Spinal cord (tissue), 10 donors: ENCODE measurements around the gene ANKS1B. TPM values are rescaled to one million over a fixed set of nuclear protein-coding genes. Genes with fewer than 3 reads are reported as not detected.

Experiments used
- DNase-seq, 6 donors: peaks; one replicate each; pipeline versions ENCODE4 v3.0.0 to v3.0.0-alpha.2; 2013 to 2015; ENCODE audit warnings: low spot score in 6 of 6, low read depth in 4 of 6
- H3K27ac ChIP-seq: one replicate; pipeline ENCODE4 v1.5.1; 2013; ENCODE audit warnings: low read depth, low read length, control low read depth
- H3K27me3 ChIP-seq: one replicate; pipeline ENCODE4 v1.6.1; 2013; ENCODE audit warnings: low read length; ENCODE audit not compliant: control insufficient read depth, insufficient read depth
- H3K36me3 ChIP-seq: one replicate; pipeline ENCODE4 v1.6.1; 2013; ENCODE audit warnings: low read length; ENCODE audit not compliant: control insufficient read depth, insufficient read depth
- H3K4me1 ChIP-seq: one replicate; pipeline ENCODE4 v1.6.1; 2013; ENCODE audit warnings: low read length; ENCODE audit not compliant: control insufficient read depth, insufficient read depth
- H3K4me3 ChIP-seq: one replicate; pipeline ENCODE4 v1.5.1; 2013; ENCODE audit warnings: low read depth, low read length, control low read depth
- H3K9me3 ChIP-seq: one replicate; pipeline ENCODE4 v1.6.1; 2013; ENCODE audit warnings: low read length; ENCODE audit not compliant: control insufficient read depth, insufficient read depth
- WGBS: methylation state at CpG from one replicate; pipeline ENCODE4 v1.1.5; 2013; ENCODE audit warnings: missing lambda C conversion rate; ENCODE audit not compliant: insufficient coverage; 5-methylcytosine and 5-hydroxymethylcytosine counted together
- polyA plus RNA-seq, 2 donors: library from polyadenylated mRNA; unstranded; fragments of 120-200 nt; gene quantifications; one replicate each; pipeline ENCODE4 v1.2.1, GENCODE V29; 2013; ENCODE audit not compliant: insufficient read length in 2 of 2
- total RNA-seq, 2 donors: library from RNA; depleted of rRNA in 1 of 2; stranded (reverse); fragments of 120-200 nt in 1 of 2; fragments of >200 nt in 1 of 2; gene quantifications; one replicate each; pipeline versions ENCODE4 v1.2.3 to v1.2.4, GENCODE V29; 2013 to 2014
- donor health status: healthy.

ANKS1B gene
- total and polyA plus RNA-seq, 4 donors = 89.5 to 131 (median 108) TPM

GRCh38 chr12:99277591-99278379 lies 707.0 kb downstream of the ANKS1B start:
- Histone ChIP-seq H3K4me3 (no peak overlapping the region), H3K4me1 (no peaks in the 10 kb centered on the region), H3K9me3 (no peaks in the 10 kb centered on the region), H3K27me3 (no peaks in the 10 kb centered on the region), H3K27ac (no peak overlapping the region), H3K36me3 (no peaks in the 10 kb centered on the region)
- no peak for DNase-seq
- WGBS = 93% methylated on average over 3 of the region's 5 CpGs

GRCh38 chr12:99271071-99271470 lies 713.7 kb downstream of the ANKS1B start:
- Histone ChIP-seq H3K9me3 (peaks cover 1% of the 10 kb centered on the region), H3K4me3 (no peak overlapping the region), H3K36me3 (no peaks in the 10 kb centered on the region), H3K27me3 (no peaks in the 10 kb centered on the region), H3K4me1 (no peaks in the 10 kb centered on the region), H3K27ac (no peak overlapping the region)
- no peak for DNase-seq
- 100% methylated on average over 2 of the region's 3 CpGs for WGBS

GRCh38 chr12:99267038-99267437 lies 717.7 kb downstream of the ANKS1B start:
- Histone ChIP-seq H3K4me1 (no peaks in the 10 kb centered on the region), H3K9me3 (peaks cover 1% of the 10 kb centered on the region), H3K27me3 (no peaks in the 10 kb centered on the region), H3K27ac (no peak overlapping the region), H3K36me3 (no peaks in the 10 kb centered on the region), H3K4me3 (no peak overlapping the region)
- DNase-seq = no peak

- no peaks in the 10 kb centered on the region for H3K9me3 ChIP-seq
- no peak overlapping the region for H3K4me3 ChIP-seq
- no peak for DNase-seq
- 90% methylated on average over 1 of the region's 3 CpGs for WGBS
- H3K27me3 ChIP-seq = no peaks in the 10 kb centered on the region
- no peak overlapping the region for H3K27ac ChIP-seq
- no peaks in the 10 kb centered on the region for H3K36me3 ChIP-seq
- H3K4me1 ChIP-seq = no peaks in the 10 kb centered on the region
Measured at GRCh38 chr12:99265648-99266047, 719.1 kb downstream of the ANKS1B start.

- Histone ChIP-seq H3K9me3 (no peaks in the 10 kb centered on the region), H3K27me3 (no peaks in the 10 kb centered on the region), H3K27ac (no peak overlapping the region), H3K4me3 (no peak overlapping the region), H3K4me1 (peaks cover 3% of the 10 kb centered on the region), H3K36me3 (no peaks in the 10 kb centered on the region)
- WGBS = 83% methylated on average over 1 of the region's 1 CpG
- DNase-seq = no peak
Measured at GRCh38 chr12:99261256-99261655, 723.5 kb downstream of the ANKS1B start.

- WGBS = no CpG with 5 or more reads among the region's 4 CpGs
- H3K27ac ChIP-seq = no peak overlapping the region
Measured at GRCh38 chr12:99260456-99260996, 724.2 kb downstream of the ANKS1B start.

GRCh38 chr12:99259040-99259934 lies 725.4 kb downstream of the ANKS1B start:
- Histone ChIP-seq H3K4me3 (no peak overlapping the region), H3K27me3 (no peaks in the 10 kb centered on the region), H3K9me3 (no peaks in the 10 kb centered on the region), H3K4me1 (peaks cover 3% of the 10 kb centered on the region), H3K36me3 (no peaks in the 10 kb centered on the region), H3K27ac (peak overlapping the region; percentile 52)
- peak; percentile 43 to 89 (median 50) for DNase-seq
- WGBS = 28% methylated on average over 2 of the region's 12 CpGs

More at GRCh38 chr12:99260456-99260996, 724.2 kb downstream of the ANKS1B start:
- Histone ChIP-seq H3K9me3 (no peaks in the 10 kb centered on the region), H3K4me3 (no peak overlapping the region), H3K27me3 (no peaks in the 10 kb centered on the region), H3K36me3 (no peaks in the 10 kb centered on the region), H3K4me1 (peaks cover 3% of the 10 kb centered on the region)
- DNase-seq = peak in 2 of 6 donors; percentile 19 to 37

GRCh38 chr12:99257672-99258071 lies 727.1 kb downstream of the ANKS1B start:
- Histone ChIP-seq H3K36me3 (no peaks in the 10 kb centered on the region), H3K4me1 (peaks cover 3% of the 10 kb centered on the region), H3K4me3 (no peak overlapping the region), H3K27me3 (no peaks in the 10 kb centered on the region), H3K9me3 (no peaks in the 10 kb centered on the region), H3K27ac (no peak overlapping the region)
- DNase-seq = peak in 3 of 6 donors; percentile 14 to 65 (median 57)

- Histone ChIP-seq H3K4me3 (no peak overlapping the region), H3K9me3 (no peaks in the 10 kb centered on the region), H3K27ac (no peak overlapping the region), H3K4me1 (no peaks in the 10 kb centered on the region), H3K27me3 (no peaks in the 10 kb centered on the region), H3K36me3 (no peaks in the 10 kb centered on the region)
- DNase-seq = no peak
- 90% methylated on average over 2 of the region's 3 CpGs for WGBS
Measured at GRCh38 chr12:99253068-99253467, 731.7 kb downstream of the ANKS1B start.
